Karpas-422 (cell line): ENCODE measurements around the gene FADS2. TPM values are rescaled to one million over a fixed set of nuclear protein-coding genes. Genes with fewer than 3 reads are reported as not detected.

Experiments used
- DNase-seq: peaks from one replicate; pipeline ENCODE4 v3.0.0-alpha.2; 2015
- H2AFZ ChIP-seq: fragments of 200-600 bp; sonication (generic); 2 replicates; pipeline ENCODE4 v1.6.1; 2014; ENCODE audit warnings: antibody characterized with exemption, low read length, mixed read lengths
- H3K27ac ChIP-seq: fragments of 200-600 bp; sonication (generic); 2 replicates; pipeline ENCODE4 v1.5.1; 2014; ENCODE audit warnings: mild to moderate bottlenecking, low read length, moderate library complexity
- H3K27me3 ChIP-seq: fragments of 200-600 bp; sonication (generic); 2 replicates; pipeline ENCODE4 v1.6.1; 2014; ENCODE audit warnings: low read length, mixed read lengths
- H3K36me3 ChIP-seq: fragments of 200-600 bp; sonication (generic); 2 replicates; pipeline ENCODE4 v1.6.1; 2014; ENCODE audit warnings: low read length, mixed read lengths; ENCODE audit not compliant: insufficient read depth
- H3K4me1 ChIP-seq: fragments of 200-600 bp; sonication (generic); 2 replicates; pipeline ENCODE4 v1.6.1; 2014; ENCODE audit warnings: mild to moderate bottlenecking, low read length, mixed read lengths
- H3K4me2 ChIP-seq: fragments of 200-600 bp; sonication (generic); 2 replicates; pipeline ENCODE4 v1.6.1; 2014; ENCODE audit warnings: low read length, low read depth, mild to moderate bottlenecking; ENCODE audit not compliant: poor library complexity, severe bottlenecking
- H3K4me3 ChIP-seq: fragments of 200-600 bp; sonication (generic); 2 replicates; pipeline ENCODE4 v1.5.1; 2014; ENCODE audit warnings: mild to moderate bottlenecking, antibody characterized with exemption, low read length, mixed read lengths
- H3K79me2 ChIP-seq: fragments of 200-600 bp; sonication (generic); 2 replicates; pipeline ENCODE4 v1.6.1; 2014; ENCODE audit warnings: mild to moderate bottlenecking, low read length, mixed read lengths
- H3K9ac ChIP-seq: fragments of 200-600 bp; sonication (generic); 2 replicates; pipeline ENCODE4 v1.6.0; 2014; ENCODE audit warnings: low read length
- H3K9me2 ChIP-seq: fragments of 200-600 bp; sonication (generic), shearing (Covaris generic); replicated peaks from 2 replicates; pipeline ENCODE4 v1.6.0; 2014; ENCODE audit warnings: mild to moderate bottlenecking, low read length, moderate library complexity; ENCODE audit not compliant: insufficient read depth
- H3K9me3 ChIP-seq: fragments of 300-700, 200-600 bp; sonication (generic); 2 replicates; pipeline ENCODE4 v1.6.1; 2014; ENCODE audit warnings: low read length, mixed read lengths
- H4K20me1 ChIP-seq: fragments of 200-600 bp; sonication (generic); 2 replicates; pipeline ENCODE4 v1.6.1; 2014; ENCODE audit warnings: mild to moderate bottlenecking, antibody characterized with exemption, low read length, low read depth; ENCODE audit not compliant: insufficient read depth
- total RNA-seq: library from RNA; depleted of rRNA; stranded (reverse); fragments of >200 nt; shearing (Covaris generic); gene quantifications from 2 replicates; pipeline ENCODE4 v1.2.3, GENCODE V29; 2014; ENCODE audit warnings: low replicate concordance

FADS2 gene
- total RNA-seq, 1 experiment from 2014 or later, result 75.7 TPM

GRCh38 chr11:61812736-61813411 is 15.2 kb upstream of the FADS2 start:
- Histone ChIP-seq H3K36me3 (peaks cover 18% of the 10 kb centered on the region), H3K9me3 (no peaks in the 10 kb centered on the region), H2AFZ (no peak overlapping the region), H3K27me3 (no peaks in the 10 kb centered on the region), H4K20me1 (no peaks in the 10 kb centered on the region), H3K9ac (no peak overlapping the region), H3K9me2 (no peaks in the 10 kb centered on the region), H3K4me2 (no peak overlapping the region), H3K4me1 (peaks cover 23% of the 10 kb centered on the region), H3K79me2 (peaks cover 11% of the 10 kb centered on the region; the same call in 1 of the 2 replicates), H3K27ac (no peak overlapping the region), H3K4me3 (no peak overlapping the region)
- no peak for DNase-seq

- Histone ChIP-seq H3K4me3 (peak overlapping the region; percentile 79; the same call in 1 of the 2 replicates), H3K4me1 (peaks cover 23% of the 10 kb centered on the region), H3K79me2 (peaks cover 11% of the 10 kb centered on the region; the same call in 1 of the 2 replicates), H2AFZ (no peak overlapping the region), H3K27ac (peak overlapping the region; percentile 78), H3K9ac (peak overlapping the region; percentile 92), H3K9me2 (no peaks in the 10 kb centered on the region), H3K36me3 (peaks cover 17% of the 10 kb centered on the region), H3K4me2 (peak overlapping the region; percentile 83), H3K9me3 (no peaks in the 10 kb centered on the region), H4K20me1 (no peaks in the 10 kb centered on the region), H3K27me3 (no peaks in the 10 kb centered on the region)
- DNase-seq, result no peak
These were observed 13.7 kb upstream of the FADS2 start for GRCh38 chr11:61814247-61814957.

GRCh38 chr11:61814958-61815789 is 12.9 kb upstream of the FADS2 start:
- peaks cover 10% of the 10 kb centered on the region for H3K36me3 ChIP-seq
- H3K9me3 ChIP-seq, result no peaks in the 10 kb centered on the region
- H3K4me1 ChIP-seq, result peaks cover 27% of the 10 kb centered on the region
- H3K4me3 ChIP-seq, result peak overlapping the region; percentile 79
- H3K27me3 ChIP-seq, result no peaks in the 10 kb centered on the region
- H3K9ac ChIP-seq, result peak overlapping the region; percentile 92
- peak; percentile 83 for DNase-seq
- peak overlapping the region; percentile 78 for H3K27ac ChIP-seq
- no peaks in the 10 kb centered on the region for H3K9me2 ChIP-seq
- no peak overlapping the region for H2AFZ ChIP-seq
- peaks cover 11% of the 10 kb centered on the region; the same call in 1 of the 2 replicates for H3K79me2 ChIP-seq
- no peaks in the 10 kb centered on the region for H4K20me1 ChIP-seq
- H3K4me2 ChIP-seq, result peak overlapping the region; percentile 83

GRCh38 chr11:61815790-61816735 is 12.0 kb upstream of the FADS2 start:
- Histone ChIP-seq H3K36me3 (peaks cover 10% of the 10 kb centered on the region), H3K9ac (peak overlapping the region; percentile 92), H3K27me3 (no peaks in the 10 kb centered on the region), H2AFZ (no peak overlapping the region), H4K20me1 (no peaks in the 10 kb centered on the region), H3K9me2 (no peaks in the 10 kb centered on the region), H3K4me1 (peaks cover 27% of the 10 kb centered on the region), H3K79me2 (peaks cover 11% of the 10 kb centered on the region; the same call in 1 of the 2 replicates), H3K4me3 (peak overlapping the region; percentile 79), H3K4me2 (peak overlapping the region; percentile 83), H3K27ac (peak overlapping the region; percentile 78), H3K9me3 (no peaks in the 10 kb centered on the region)
- peak; percentile 77 for DNase-seq

GRCh38 chr11:61816736-61817455 is 11.2 kb upstream of the FADS2 start, which contains the start of gene FADS1:
Gene FADS1, minus strand, starts transcription at chr11:61817003. Its CDS starts 74 bp downstream, at chr11:61816929.
- H3K27me3 ChIP-seq, result no peaks in the 10 kb centered on the region
- H4K20me1 ChIP-seq, result no peaks in the 10 kb centered on the region
- no peaks in the 10 kb centered on the region for H3K9me3 ChIP-seq
- H3K36me3 ChIP-seq, result peaks cover 10% of the 10 kb centered on the region
- peaks cover 11% of the 10 kb centered on the region; the same call in 1 of the 2 replicates for H3K79me2 ChIP-seq
- peaks cover 27% of the 10 kb centered on the region for H3K4me1 ChIP-seq
- H3K9ac ChIP-seq, result peak within 1 kb of the TSS; percentile 92
- H2AFZ ChIP-seq, result no peak within 1 kb of the TSS
- no peaks in the 10 kb centered on the region for H3K9me2 ChIP-seq
- DNase-seq, result peak; percentile 94
- peak within 1 kb of the TSS; percentile 78 for H3K27ac ChIP-seq
- H3K4me2 ChIP-seq, result peak within 1 kb of the TSS; percentile 83
- peak within 1 kb of the TSS; percentile 79 for H3K4me3 ChIP-seq

GRCh38 chr11:61817471-61818202 is 10.5 kb upstream of the FADS2 start:
- no peak for DNase-seq
- Histone ChIP-seq H3K4me2 (peak overlapping the region; percentile 83), H3K4me1 (peaks cover 27% of the 10 kb centered on the region), H3K36me3 (peaks cover 10% of the 10 kb centered on the region), H4K20me1 (no peaks in the 10 kb centered on the region), H3K9me2 (no peaks in the 10 kb centered on the region), H2AFZ (no peak overlapping the region), H3K79me2 (peaks cover 11% of the 10 kb centered on the region; the same call in 1 of the 2 replicates), H3K4me3 (peak overlapping the region; percentile 79), H3K9me3 (no peaks in the 10 kb centered on the region), H3K9ac (peak overlapping the region; percentile 92), H3K27me3 (no peaks in the 10 kb centered on the region), H3K27ac (no peak overlapping the region)
